GM04504 (cell line): ENCODE measurements around the gene THY1.

Experiments used
- DNase-seq: peaks from one replicate; pipeline ENCODE4 v3.0.0-alpha.2; 2012; ENCODE audit warnings: low read depth

The THY1 gene

DNA sequence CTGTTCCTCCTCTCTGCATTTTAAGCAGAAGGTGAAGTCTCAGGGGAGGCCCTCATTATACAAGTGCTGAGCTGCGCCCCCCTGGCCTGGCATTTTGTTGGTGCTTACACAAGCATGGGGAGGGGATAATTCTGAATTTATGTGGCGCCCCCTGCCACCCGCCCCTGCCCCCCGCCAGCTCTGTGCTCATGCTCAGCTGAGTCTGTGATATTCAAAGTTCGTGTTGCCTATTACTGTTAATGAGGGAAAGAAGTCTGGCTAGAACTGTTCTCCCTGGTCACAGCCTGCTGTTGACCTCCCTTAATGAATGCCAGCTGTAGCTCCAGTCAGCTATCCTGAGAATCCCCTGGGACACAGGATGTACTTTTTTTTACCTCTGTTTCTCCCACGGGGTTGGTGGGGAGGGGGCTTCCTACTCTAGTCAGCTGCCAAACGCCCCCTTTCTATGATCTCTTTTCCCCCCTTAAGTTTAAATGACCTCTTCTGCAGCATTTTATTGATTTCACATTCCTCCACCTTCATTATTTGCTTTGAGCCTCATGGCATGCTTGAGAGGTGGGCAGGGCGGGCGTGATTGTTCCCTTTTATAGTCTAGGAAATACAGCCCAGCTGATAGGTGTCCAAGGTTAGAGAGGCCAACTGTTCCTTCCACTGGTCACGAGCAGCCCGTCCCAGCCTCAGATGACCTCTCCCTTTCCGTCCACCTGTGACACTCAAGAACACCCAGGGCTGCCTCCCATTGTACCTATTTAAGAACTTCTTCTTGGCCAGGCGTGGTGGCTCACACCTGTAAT, 53.6 kb downstream of the THY1 start:
- no peak for DNase-seq

DNA sequence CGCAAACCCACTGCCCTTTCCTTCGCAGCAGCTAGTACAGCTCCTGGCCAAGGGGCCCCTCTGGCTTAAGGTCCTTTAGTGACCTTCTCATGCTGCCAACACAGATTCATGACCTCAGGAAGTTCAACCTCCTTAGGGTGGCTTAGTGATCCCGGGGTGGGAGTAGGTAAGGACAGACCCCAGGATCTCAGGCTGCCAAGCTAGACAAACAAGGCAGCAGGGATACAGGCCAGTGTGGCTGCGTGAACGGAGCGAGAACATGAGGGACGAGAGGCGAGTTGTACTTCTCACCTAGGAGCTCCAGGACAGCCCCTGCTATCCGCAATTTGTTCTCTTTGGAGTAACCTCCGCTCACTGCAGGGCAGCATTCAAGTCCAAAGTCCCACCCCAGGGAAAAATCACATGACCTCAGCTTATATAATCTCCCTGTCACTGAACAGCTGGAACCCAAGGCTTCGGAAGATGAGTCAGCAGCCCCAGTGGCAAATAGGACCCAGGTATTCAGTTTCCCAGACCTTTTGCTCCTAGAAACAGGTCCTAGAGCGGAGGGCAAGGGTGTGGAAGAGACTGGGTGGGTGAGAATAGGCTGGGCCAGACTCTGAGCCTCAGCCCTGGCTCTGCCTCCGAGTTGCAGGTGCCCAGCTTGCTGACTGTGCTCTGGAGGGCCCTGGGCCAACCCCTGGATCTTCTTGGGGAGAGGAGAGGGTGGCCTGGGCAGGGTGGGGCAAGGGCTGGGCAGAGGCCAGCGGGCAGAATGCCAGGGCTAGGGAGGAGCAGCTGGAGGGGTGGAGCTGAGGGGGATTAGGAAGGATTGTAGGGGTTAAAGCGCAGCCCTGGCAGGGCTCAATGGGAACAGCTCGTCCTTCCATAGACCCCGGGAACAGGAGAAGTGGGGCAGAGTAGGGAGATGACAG, 54.6 kb downstream of the THY1 start:
- no peak for DNase-seq

DNA sequence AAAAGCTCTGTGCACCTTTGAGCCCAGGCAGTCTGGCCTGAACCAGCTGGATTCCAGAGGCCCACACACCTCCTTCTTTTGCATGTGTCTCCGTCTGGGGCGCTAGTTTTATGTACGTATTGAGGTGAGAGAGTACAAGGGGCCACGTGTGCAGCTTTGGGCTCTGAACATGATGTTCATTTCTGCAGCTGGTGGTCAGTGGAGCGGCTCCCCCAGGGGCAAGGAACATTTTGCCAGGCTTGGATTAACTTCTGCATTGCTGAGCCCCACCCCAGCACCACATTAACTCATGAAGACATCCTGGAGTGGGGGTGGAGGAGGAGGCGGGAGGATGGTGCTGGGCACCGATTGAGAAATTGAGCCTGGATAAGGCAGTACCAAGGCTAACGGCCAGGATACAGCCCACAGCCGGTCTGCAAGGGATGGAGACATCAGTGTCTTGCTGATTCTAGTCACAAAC, 55.3 kb downstream of the THY1 start:
- no peak for DNase-seq
